Measurements from ENCODE around the gene SLC5A9. TPM values are rescaled to one million over a fixed set of nuclear protein-coding genes. Genes with fewer than 3 reads are reported as not detected.

The SLC5A9 gene
- total and polyA plus RNA-seq, 10 of the 15 experiments (the other 5 are each of a cell fraction or from before 2014, with no cell fraction given): 0.03 TPM; not detected in 9

- TF ChIP-seq, protein P1, sequence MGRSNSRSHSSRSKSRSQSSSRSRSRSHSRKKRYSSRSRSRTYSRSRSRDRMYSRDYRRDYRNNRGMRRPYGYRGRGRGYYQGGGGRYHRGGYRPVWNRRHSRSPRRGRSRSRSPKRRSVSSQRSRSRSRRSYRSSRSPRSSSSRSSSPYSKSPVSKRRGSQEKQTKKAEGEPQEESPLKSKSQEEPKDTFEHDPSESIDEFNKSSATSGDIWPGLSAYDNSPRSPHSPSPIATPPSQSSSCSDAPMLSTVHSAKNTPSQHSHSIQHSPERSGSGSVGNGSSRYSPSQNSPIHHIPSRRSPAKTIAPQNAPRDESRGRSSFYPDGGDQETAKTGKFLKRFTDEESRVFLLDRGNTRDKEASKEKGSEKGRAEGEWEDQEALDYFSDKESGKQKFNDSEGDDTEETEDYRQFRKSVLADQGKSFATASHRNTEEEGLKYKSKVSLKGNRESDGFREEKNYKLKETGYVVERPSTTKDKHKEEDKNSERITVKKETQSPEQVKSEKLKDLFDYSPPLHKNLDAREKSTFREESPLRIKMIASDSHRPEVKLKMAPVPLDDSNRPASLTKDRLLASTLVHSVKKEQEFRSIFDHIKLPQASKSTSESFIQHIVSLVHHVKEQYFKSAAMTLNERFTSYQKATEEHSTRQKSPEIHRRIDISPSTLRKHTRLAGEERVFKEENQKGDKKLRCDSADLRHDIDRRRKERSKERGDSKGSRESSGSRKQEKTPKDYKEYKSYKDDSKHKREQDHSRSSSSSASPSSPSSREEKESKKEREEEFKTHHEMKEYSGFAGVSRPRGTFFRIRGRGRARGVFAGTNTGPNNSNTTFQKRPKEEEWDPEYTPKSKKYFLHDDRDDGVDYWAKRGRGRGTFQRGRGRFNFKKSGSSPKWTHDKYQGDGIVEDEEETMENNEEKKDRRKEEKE (IDR thresholded peaks at IDR 0.05): no peak
- TF ChIP-seq SRF (IDR thresholded peaks at IDR 0.05; ENCODE audit: low read depth in 2 of 2, low read length in 2 of 2) (no peak), MTA3 (IDR thresholded peaks at IDR 0.05; ENCODE audit: borderline replicate concordance, low read length) (no peak), ATF2 (IDR thresholded peaks at IDR 0.05; ENCODE audit: low read length) (no peak), ZNF274 (IDR thresholded peaks at IDR 0.05; ENCODE audit: insufficient read depth, insufficient read length) (no peak)
- TF ChIP-seq, protein P2, sequence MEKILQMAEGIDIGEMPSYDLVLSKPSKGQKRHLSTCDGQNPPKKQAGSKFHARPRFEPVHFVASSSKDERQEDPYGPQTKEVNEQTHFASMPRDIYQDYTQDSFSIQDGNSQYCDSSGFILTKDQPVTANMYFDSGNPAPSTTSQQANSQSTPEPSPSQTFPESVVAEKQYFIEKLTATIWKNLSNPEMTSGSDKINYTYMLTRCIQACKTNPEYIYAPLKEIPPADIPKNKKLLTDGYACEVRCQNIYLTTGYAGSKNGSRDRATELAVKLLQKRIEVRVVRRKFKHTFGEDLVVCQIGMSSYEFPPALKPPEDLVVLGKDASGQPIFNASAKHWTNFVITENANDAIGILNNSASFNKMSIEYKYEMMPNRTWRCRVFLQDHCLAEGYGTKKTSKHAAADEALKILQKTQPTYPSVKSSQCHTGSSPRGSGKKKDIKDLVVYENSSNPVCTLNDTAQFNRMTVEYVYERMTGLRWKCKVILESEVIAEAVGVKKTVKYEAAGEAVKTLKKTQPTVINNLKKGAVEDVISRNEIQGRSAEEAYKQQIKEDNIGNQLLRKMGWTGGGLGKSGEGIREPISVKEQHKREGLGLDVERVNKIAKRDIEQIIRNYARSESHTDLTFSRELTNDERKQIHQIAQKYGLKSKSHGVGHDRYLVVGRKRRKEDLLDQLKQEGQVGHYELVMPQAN (conservative IDR thresholded peaks at IDR 0.05): no peak
Observed at GRCh38 chr1:48214820-48215219, 7.7 kb upstream of the SLC5A9 start (continued).

DNA sequence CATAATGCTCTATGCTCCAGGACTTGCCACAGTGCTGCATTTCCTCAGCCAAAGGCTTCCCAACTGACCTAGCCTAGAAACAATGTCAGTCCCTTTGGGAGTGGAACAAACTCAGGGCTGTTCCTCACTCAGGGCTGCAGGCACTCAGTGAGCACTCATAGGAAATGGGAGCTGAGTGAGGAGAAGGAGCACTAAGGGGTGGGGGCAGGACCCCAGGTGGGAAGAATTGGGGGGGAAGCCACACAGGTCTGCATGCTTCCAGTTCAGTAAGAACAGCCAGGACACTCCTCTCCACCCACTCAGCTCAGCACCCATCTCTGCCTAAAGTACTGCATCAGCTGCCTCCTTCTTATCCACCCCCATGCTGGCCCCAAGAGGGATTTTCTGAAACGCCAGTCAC, 7.3 kb upstream of the SLC5A9 start:
- SMC1A ChIA-PET (ENCODE audit: uncharacterized antibody, unreplicated experiment): no interaction called here
- Histone ChIP-seq H3K4me1 (ENCODE audit: control insufficient read depth, insufficient read depth, low read length) (no peaks in the 10 kb centered on the region), H2AFZ (ENCODE audit: control insufficient read depth, low read depth, low read length) (no peak overlapping the region), H3K27ac (ENCODE audit: control insufficient read depth, insufficient read depth) (no peak overlapping the region), H4K20me1 (ENCODE audit: control insufficient read depth, insufficient read depth) (no peaks in the 10 kb centered on the region), H3K9ac (ENCODE audit: control insufficient read depth, insufficient read depth, low read length) (no peak overlapping the region), H3K4me3 (no peak overlapping the region), H3K4me2 (ENCODE audit: control insufficient read depth, insufficient read depth) (no peak overlapping the region), H3K27me3 (replicated peaks in 1 of 2; ENCODE audit: control insufficient read depth in 2 of 2, insufficient read depth in 2 of 2, low read length in 1 of 2) (no peaks in the 10 kb centered on the region; a peak in 1 of 4 replicates), H3K79me2 (ENCODE audit: control insufficient read depth, insufficient read depth, low read length) (no peaks in the 10 kb centered on the region), H3K36me3 (ENCODE audit: control insufficient read depth in 2 of 2, insufficient read depth in 2 of 2, low read length in 1 of 2) (no peaks in the 10 kb centered on the region), H3K9me3 (replicated peaks; ENCODE audit: control insufficient read depth, insufficient read depth, low read length) (no peaks in the 10 kb centered on the region)
- ATAC-seq (no peak), FAIRE-seq (no peak), DNase-seq (ENCODE audit: low read depth, low spot score) (no peak)
- RAD21 ChIA-PET (ENCODE audit: unreplicated experiment): no interaction called here
- intact Hi-C loops (cut with micrococcal nuclease; ENCODE audit: unreplicated experiment): no loop called here
- CTCF ChIA-PET: interaction anchor here (3.4 kb wide), 1 partner anchor 11 kb away, joined by 12 read pairs; no protein-coding TSS in a partner anchor
- POLR2A ChIA-PET: no interaction called here
- TF ChIP-seq CHD2 (IDR thresholded peaks at IDR 0.05; ENCODE audit: borderline replicate concordance, low read depth, low read length): no peak
- TF ChIP-seq SRF (IDR thresholded peaks at IDR 0.05; ENCODE audit: low read depth in 2 of 2, low read length in 2 of 2): no peak
- TF ChIP-seq HDGF (IDR thresholded peaks at IDR 0.05): no peak
- TF ChIP-seq SIX5 (IDR thresholded peaks at IDR 0.05; ENCODE audit: low read depth, low read length, severe bottlenecking): no peak
- TF ChIP-seq PAX8 (IDR thresholded peaks at IDR 0.05): no peak
- TF ChIP-seq EGR1 (IDR thresholded peaks at IDR 0.05; ENCODE audit: borderline replicate concordance in 1 of 2, low read depth in 2 of 2, low read length in 2 of 2): no peak
- no peak for TF ChIP-seq NR2C1 (IDR thresholded peaks at IDR 0.05)
- TF ChIP-seq, protein P3, sequence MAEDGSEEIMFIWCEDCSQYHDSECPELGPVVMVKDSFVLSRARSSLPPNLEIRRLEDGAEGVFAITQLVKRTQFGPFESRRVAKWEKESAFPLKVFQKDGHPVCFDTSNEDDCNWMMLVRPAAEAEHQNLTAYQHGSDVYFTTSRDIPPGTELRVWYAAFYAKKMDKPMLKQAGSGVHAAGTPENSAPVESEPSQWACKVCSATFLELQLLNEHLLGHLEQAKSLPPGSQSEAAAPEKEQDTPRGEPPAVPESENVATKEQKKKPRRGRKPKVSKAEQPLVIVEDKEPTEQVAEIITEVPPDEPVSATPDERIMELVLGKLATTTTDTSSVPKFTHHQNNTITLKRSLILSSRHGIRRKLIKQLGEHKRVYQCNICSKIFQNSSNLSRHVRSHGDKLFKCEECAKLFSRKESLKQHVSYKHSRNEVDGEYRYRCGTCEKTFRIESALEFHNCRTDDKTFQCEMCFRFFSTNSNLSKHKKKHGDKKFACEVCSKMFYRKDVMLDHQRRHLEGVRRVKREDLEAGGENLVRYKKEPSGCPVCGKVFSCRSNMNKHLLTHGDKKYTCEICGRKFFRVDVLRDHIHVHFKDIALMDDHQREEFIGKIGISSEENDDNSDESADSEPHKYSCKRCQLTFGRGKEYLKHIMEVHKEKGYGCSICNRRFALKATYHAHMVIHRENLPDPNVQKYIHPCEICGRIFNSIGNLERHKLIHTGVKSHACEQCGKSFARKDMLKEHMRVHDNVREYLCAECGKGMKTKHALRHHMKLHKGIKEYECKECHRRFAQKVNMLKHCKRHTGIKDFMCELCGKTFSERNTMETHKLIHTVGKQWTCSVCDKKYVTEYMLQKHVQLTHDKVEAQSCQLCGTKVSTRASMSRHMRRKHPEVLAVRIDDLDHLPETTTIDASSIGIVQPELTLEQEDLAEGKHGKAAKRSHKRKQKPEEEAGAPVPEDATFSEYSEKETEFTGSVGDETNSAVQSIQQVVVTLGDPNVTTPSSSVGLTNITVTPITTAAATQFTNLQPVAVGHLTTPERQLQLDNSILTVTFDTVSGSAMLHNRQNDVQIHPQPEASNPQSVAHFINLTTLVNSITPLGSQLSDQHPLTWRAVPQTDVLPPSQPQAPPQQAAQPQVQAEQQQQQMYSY (CRISPR knock-in tag; IDR thresholded peaks at IDR 0.05): no peak
- WGBS (ENCODE audit: insufficient coverage, insufficient replicate concordance, low lambda C conversion rate, missing lambda C conversion rate): 0% methylated on average over 1 of the region's 1 CpG
- in situ Hi-C loops (cut with MboI): no loop called here
- BruUV-seq (replicated peaks): no TSS peak
